Limb (tissue), 2 donors: ENCODE data around the gene S100A11.

ENCODE experiments used
- DNase-seq, 2 donors: peaks; one replicate each; pipeline ENCODE4 v3.0.0-alpha.2; 2016; ENCODE audit errors: extremely low spot score in 2 of 2

The S100A11 gene

DNA sequence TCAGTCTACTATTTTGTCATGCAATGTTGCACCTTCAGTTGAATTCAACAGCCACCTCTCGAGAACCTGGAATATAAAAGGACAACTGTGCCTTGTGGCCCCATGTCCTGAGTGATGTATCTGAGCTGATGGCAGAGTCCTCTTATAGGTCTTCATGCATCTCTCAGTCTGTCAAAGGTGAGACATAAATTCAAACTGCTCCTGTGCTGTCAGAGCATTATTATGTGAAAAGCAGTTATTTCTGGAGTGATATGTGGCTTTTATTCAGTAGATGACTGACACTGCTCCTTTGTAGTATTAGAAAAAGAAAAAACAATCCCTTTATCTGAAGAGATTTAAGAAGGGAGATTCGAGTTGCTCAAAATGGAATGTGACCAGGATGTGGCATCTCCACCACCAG lies 51.5 kb downstream of the S100A11 start:
- no peak for DNase-seq

DNA sequence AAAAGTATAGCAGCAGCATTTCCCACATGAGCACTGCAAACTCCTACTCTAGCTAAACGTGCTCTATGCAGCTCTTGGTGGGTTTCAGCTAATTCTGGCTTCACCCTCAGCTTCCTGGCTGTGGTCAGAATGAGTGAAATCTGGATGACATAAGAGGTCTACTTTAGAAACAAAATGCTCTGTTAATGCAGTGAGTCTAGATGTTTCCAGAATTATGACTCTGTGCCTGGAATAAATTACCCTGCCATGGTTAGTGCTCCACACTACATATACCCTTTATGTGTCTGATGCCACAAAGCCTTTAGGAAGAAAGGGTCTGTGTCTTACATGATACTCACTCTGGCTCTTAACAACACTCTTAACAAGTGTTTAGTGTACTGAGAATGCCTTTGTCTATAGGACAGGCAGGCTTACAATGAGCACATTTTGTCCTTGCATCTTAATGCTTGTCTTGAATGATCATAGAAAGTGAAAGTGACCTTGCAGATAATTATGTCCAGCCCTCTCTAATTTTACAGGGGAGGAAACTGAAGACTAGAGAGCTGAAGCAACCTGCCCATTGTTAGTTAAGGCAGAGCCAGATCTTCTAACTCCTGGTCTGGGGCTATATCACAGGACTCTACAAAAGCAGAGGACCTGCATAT lies 52.4 kb downstream of the S100A11 start:
- DNase-seq, result no peak
